Right lobe of liver (tissue), 4 donors: Measurements from ENCODE around the gene MRPS7.

ENCODE experiments used
- CTCF ChIP-seq, 4 donors: fragments of 200-600 bp in 3 of 4; fragments of 450-650 bp in 1 of 4; IDR thresholded peaks; one replicate each; pipeline versions ENCODE4 v1.5.1 to v1.8.0; 2016 to 2022; ENCODE audit warnings: antibody characterized with exemption in 4 of 4, mild to moderate bottlenecking in 2 of 4
- POLR2A ChIP-seq: fragments of 450-650 bp; IDR thresholded peaks from one replicate; pipeline ENCODE4 v1.6.1; 2017; ENCODE audit warnings: antibody characterized with exemption, mild to moderate bottlenecking
- donor health status: DM: no; HTN: no; CAD: no.
- donor health status: DM: no; HTN: no; CAD: no.
- donor health status: DM: no; HTN: yes; CAD: no.

GRCh38 chr17:75227729-75228128 is 34.0 kb upstream of the MRPS7 start:
- TF ChIP-seq CTCF (IDR thresholded peaks at IDR 0.05) (no peak), POLR2A (no peak)
